HepG2 (cell line): Measurements from ENCODE around the gene AMER3. TPM values are rescaled to one million over a fixed set of nuclear protein-coding genes. Genes with fewer than 3 reads are reported as not detected.

Source experiments
- EP300 ChIP-seq, 3 experiments: sonication (generic) in 1 of 3; formaldehyde crosslinking in 1 of 3; IDR thresholded peaks; 2 replicates each; pipeline versions ENCODE4 v1.5.1 to v1.6.1; 2011 to 2020; ENCODE audit warnings: low read depth in 2 of 3, low read length in 2 of 3, borderline replicate concordance in 1 of 3, improper control_type of control experiment in 1 of 3, mild to moderate bottlenecking in 1 of 3, missing genetic modification reagents in 1 of 3, moderate library complexity in 1 of 3
- FOXJ3 ChIP-seq: sonication (generic); formaldehyde crosslinking; IDR thresholded peaks from 2 replicates; pipeline ENCODE4 v1.4.0; 2020; ENCODE audit warnings: missing genetic modification reagents, mild to moderate bottlenecking, borderline replicate concordance
- FOXO1 ChIP-seq: sonication (generic); formaldehyde crosslinking; IDR thresholded peaks from 2 replicates; pipeline ENCODE4 v1.4.0; 2020; ENCODE audit warnings: missing genetic modification reagents
- HNRNPL ChIP-seq: fragments of 200-400 bp; formaldehyde crosslinking; IDR thresholded peaks from 2 replicates; pipeline ENCODE4 v1.6.1; 2017; ENCODE audit warnings: mild to moderate bottlenecking, low read depth, low read length
- KLF11 ChIP-seq: IDR thresholded peaks from 2 replicates; pipeline ENCODE4 v1.6.1; 2016; ENCODE audit warnings: missing compliant biosample characterization
- PHF21A ChIP-seq: sonication (generic); formaldehyde crosslinking; IDR thresholded peaks from 2 replicates; pipeline ENCODE4 v1.5.0; 2020; ENCODE audit warnings: mild to moderate bottlenecking, missing genetic modification reagents
- ZNF34 ChIP-seq: sonication (generic); formaldehyde crosslinking; IDR thresholded peaks from 2 replicates; pipeline ENCODE4 v1.4.0; 2020; ENCODE audit warnings: mild to moderate bottlenecking, missing genetic modification reagents, borderline replicate concordance
- ZNF543 ChIP-seq: sonication (generic); formaldehyde crosslinking; IDR thresholded peaks from 2 replicates; pipeline ENCODE4 v1.4.0; 2020; ENCODE audit warnings: mild to moderate bottlenecking, missing genetic modification reagents
- ZNF678 ChIP-seq: sonication (generic); formaldehyde crosslinking; IDR thresholded peaks from 2 replicates; pipeline ENCODE4 v1.4.0; 2020; ENCODE audit warnings: mild to moderate bottlenecking, missing genetic modification reagents
- ZSCAN25 ChIP-seq: sonication (generic); formaldehyde crosslinking; IDR thresholded peaks from 2 replicates; pipeline ENCODE4 v1.8.0; 2022; ENCODE audit warnings: mild to moderate bottlenecking, missing genetic modification reagents
- polyA plus RNA-seq, 8 experiments: library from polyadenylated mRNA; depleted of rRNA in 3 of 8; stranded (reverse) in 7 of 8; unstranded in 1 of 8; fragments of >200 nt; fragmentation: Illumina TruSeq in 4 of 8; extraction: Trizol in 4 of 8; gene quantifications; 2 replicates each; pipeline versions ENCODE4 v1.2.1 to v1.2.3, GENCODE V29; 2011 to 2016; ENCODE audit warnings: low read depth in 4 of 8, missing spikeins in 1 of 8, mixed read lengths in 1 of 8; ENCODE audit not compliant: insufficient read depth in 1 of 8
- total RNA-seq, 5 experiments: library from RNA; depleted of rRNA; stranded (reverse); fragments of >200 nt; fragmentation: Illumina TruSeq; extraction: Trizol; gene quantifications; 2 replicates each; pipeline ENCODE4 v1.2.3, GENCODE V29; 2016; ENCODE audit warnings: low read depth in 1 of 5
- TF ChIP-seq, protein P1 (sequence below): sonication (generic); formaldehyde crosslinking; IDR thresholded peaks from 2 replicates; pipeline ENCODE4; 2020; ENCODE audit warnings: missing genetic modification reagents, mild to moderate bottlenecking, borderline replicate concordance
- TF ChIP-seq, protein P2 (sequence below): IDR thresholded peaks from 2 replicates; pipeline ENCODE4 v1.6.1; 2012; ENCODE audit warnings: low read depth, low read length, improper control_type of control experiment
- TF ChIP-seq, protein P3 (sequence below): IDR thresholded peaks from 2 replicates; pipeline ENCODE4 v1.6.1; 2012; ENCODE audit warnings: inconsistent platforms
- TF ChIP-seq, protein P4 (sequence below): sonication (generic); formaldehyde crosslinking; IDR thresholded peaks from 2 replicates; pipeline ENCODE4 v1.9.0; 2021; ENCODE audit warnings: mild to moderate bottlenecking, missing genetic modification reagents

AMER3 gene
- total and polyA plus RNA-seq, 2 of the 13 experiments (the other 11 are each of a cell fraction or from before 2014, with no cell fraction given) = not detected

DNA sequence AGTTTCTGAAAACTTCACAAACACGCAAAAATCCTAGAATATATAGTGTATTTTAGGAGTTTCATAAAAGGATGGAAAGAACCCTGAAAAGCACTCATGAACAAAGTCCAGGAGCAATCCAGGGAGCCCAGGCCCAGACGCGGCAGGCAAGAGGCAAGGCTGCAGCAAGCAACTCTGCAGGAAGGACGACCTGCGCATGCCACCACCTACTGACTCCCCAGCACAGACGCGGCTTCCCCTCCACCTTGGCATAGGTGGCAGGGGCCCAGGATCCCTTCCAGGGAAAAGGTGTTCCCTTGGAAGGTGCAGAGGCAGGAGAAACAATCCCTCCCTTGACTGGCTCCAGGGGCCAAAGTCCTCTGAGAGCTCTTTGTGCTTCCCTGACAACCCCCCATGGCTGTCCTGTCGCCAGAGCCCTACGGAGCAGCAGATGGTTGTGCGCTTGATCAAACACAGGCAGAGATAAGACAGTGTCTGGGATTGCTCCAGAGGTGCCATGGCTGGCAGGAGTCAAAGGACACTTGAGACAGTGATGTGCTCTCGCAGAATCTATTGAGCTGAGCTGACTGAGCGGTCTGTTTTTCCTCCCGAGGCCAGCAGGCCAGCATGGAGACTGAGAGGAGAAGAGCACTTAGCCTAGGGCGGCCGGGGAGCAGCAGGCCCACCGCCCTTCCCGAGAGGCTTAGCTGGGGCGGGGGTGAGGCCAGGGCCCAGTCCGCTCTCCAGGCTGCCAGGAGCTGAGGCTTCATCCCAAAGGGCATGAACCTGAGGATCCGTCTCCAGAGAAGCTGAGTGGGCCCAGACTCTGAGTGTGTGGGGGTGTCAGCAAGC, 10.8 kb upstream of the AMER3 start (continued):
- TF ChIP-seq, protein P1, sequence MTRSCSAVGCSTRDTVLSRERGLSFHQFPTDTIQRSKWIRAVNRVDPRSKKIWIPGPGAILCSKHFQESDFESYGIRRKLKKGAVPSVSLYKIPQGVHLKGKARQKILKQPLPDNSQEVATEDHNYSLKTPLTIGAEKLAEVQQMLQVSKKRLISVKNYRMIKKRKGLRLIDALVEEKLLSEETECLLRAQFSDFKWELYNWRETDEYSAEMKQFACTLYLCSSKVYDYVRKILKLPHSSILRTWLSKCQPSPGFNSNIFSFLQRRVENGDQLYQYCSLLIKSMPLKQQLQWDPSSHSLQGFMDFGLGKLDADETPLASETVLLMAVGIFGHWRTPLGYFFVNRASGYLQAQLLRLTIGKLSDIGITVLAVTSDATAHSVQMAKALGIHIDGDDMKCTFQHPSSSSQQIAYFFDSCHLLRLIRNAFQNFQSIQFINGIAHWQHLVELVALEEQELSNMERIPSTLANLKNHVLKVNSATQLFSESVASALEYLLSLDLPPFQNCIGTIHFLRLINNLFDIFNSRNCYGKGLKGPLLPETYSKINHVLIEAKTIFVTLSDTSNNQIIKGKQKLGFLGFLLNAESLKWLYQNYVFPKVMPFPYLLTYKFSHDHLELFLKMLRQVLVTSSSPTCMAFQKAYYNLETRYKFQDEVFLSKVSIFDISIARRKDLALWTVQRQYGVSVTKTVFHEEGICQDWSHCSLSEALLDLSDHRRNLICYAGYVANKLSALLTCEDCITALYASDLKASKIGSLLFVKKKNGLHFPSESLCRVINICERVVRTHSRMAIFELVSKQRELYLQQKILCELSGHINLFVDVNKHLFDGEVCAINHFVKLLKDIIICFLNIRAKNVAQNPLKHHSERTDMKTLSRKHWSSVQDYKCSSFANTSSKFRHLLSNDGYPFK (CRISPR knock-in tag) = peak; percentile 35; the same call in 1 of the 2 replicates
- TF ChIP-seq ZNF678 (0 out of 2 replicates have a peak, but pooled peaks have one; percentile 48), KLF11 (CRISPR knock-in tag) (0 out of 2 replicates have a peak, but pooled peaks have one; percentile 34), ZNF543 (CRISPR knock-in tag) (0 out of 2 replicates have a peak, but pooled peaks have one; percentile 67), ZNF34 (CRISPR knock-in tag) (0 out of 2 replicates have a peak, but pooled peaks have one; percentile 35), EP300 (IDR thresholded peaks at IDR 0.05; ENCODE audit: low read depth in 2 of 2, low read length in 2 of 2) (peak in 1 of 2 experiments; percentile 82; a peak in 1 of 4 replicates), EP300 (CRISPR knock-in tag; IDR thresholded peaks at IDR 0.05; ENCODE audit: borderline replicate concordance) (peak; percentile 69; the same call in 1 of the 2 replicates), PHF21A (CRISPR knock-in tag) (peak; percentile 58; the same call in 1 of the 2 replicates), HNRNPL (peak; percentile 87), FOXJ3 (CRISPR knock-in tag) (peak; percentile 69; the same call in 1 of the 2 replicates), ZSCAN25 (CRISPR knock-in tag) (no peak), FOXO1 (CRISPR knock-in tag) (peak; percentile 54)
- TF ChIP-seq, protein P2, sequence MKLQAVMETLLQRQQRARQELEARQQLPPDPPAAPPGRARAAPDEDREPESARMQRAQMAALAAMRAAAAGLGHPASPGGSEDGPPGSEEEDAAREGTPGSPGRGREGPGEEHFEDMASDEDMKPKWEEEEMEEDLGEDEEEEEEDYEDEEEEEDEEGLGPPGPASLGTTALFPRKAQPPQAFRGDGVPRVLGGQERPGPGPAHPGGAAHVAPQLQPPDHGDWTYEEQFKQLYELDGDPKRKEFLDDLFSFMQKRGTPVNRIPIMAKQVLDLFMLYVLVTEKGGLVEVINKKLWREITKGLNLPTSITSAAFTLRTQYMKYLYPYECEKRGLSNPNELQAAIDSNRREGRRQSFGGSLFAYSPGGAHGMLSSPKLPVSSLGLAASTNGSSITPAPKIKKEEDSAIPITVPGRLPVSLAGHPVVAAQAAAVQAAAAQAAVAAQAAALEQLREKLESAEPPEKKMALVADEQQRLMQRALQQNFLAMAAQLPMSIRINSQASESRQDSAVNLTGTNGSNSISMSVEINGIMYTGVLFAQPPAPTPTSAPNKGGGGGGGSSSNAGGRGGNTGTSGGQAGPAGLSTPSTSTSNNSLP = no peak
- TF ChIP-seq, protein P3, sequence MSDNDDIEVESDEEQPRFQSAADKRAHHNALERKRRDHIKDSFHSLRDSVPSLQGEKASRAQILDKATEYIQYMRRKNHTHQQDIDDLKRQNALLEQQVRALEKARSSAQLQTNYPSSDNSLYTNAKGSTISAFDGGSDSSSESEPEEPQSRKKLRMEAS = no peak; the same call in 1 of the 2 replicates
- TF ChIP-seq, protein P4, sequence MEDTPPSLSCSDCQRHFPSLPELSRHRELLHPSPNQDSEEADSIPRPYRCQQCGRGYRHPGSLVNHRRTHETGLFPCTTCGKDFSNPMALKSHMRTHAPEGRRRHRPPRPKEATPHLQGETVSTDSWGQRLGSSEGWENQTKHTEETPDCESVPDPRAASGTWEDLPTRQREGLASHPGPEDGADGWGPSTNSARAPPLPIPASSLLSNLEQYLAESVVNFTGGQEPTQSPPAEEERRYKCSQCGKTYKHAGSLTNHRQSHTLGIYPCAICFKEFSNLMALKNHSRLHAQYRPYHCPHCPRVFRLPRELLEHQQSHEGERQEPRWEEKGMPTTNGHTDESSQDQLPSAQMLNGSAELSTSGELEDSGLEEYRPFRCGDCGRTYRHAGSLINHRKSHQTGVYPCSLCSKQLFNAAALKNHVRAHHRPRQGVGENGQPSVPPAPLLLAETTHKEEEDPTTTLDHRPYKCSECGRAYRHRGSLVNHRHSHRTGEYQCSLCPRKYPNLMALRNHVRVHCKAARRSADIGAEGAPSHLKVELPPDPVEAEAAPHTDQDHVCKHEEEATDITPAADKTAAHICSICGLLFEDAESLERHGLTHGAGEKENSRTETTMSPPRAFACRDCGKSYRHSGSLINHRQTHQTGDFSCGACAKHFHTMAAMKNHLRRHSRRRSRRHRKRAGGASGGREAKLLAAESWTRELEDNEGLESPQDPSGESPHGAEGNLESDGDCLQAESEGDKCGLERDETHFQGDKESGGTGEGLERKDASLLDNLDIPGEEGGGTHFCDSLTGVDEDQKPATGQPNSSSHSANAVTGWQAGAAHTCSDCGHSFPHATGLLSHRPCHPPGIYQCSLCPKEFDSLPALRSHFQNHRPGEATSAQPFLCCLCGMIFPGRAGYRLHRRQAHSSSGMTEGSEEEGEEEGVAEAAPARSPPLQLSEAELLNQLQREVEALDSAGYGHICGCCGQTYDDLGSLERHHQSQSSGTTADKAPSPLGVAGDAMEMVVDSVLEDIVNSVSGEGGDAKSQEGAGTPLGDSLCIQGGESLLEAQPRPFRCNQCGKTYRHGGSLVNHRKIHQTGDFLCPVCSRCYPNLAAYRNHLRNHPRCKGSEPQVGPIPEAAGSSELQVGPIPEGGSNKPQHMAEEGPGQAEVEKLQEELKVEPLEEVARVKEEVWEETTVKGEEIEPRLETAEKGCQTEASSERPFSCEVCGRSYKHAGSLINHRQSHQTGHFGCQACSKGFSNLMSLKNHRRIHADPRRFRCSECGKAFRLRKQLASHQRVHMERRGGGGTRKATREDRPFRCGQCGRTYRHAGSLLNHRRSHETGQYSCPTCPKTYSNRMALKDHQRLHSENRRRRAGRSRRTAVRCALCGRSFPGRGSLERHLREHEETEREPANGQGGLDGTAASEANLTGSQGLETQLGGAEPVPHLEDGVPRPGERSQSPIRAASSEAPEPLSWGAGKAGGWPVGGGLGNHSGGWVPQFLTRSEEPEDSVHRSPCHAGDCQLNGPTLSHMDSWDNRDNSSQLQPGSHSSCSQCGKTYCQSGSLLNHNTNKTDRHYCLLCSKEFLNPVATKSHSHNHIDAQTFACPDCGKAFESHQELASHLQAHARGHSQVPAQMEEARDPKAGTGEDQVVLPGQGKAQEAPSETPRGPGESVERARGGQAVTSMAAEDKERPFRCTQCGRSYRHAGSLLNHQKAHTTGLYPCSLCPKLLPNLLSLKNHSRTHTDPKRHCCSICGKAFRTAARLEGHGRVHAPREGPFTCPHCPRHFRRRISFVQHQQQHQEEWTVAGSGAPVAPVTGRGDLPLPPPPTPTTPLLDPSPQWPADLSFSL (CRISPR knock-in tag) = no peak
